Naive thymus-derived CD4-positive, alpha-beta T cell (primary cell): ENCODE results near the gene SWSAP1. TPM values are rescaled to one million over a fixed set of nuclear protein-coding genes. Genes with fewer than 3 reads are reported as not detected.

ENCODE experiments used
- polyA plus RNA-seq, 2 donors: library from polyadenylated mRNA; unstranded; fragments of 300-500 nt; fragmentation: Illumina TruSeq; gene quantifications; one replicate each; pipeline ENCODE4 v1.2.3, GENCODE V29; 2021
- total RNA-seq, 6 experiments: library from RNA in 5 of 6; stranded (reverse) in 5 of 6; gene quantifications; 1 replicate in 5 of 6; 2 replicates in 1 of 6; pipeline ENCODE4 v1.2.3 and lab custom pipeline; 2021 to 2026

SWSAP1 gene
- total and polyA plus RNA-seq, 7 experiments from 2014 or later: 3.4 to 7.3 (median 4.1) TPM

Other genes with a start within 250 kb of the SWSAP1 start
- gene SPC24, start 218.9 kb upstream of the SWSAP1 start, total RNA-seq: 10 to 100 TPM in 1 of 5 experiments, 1 to 10 TPM in 2, under 1 TPM in 2; 0.56 to 45.4 (median 1.9) TPM
- gene SPC24, start 218.9 kb upstream of the SWSAP1 start, polyA plus RNA-seq: under 1 TPM in 1 of 2 donors, not detected in 1; 0.33 TPM
- 1 to 10 TPM in 1 of 5 experiments, under 1 TPM in 4; 0.32 to 2.9 (median 0.53) TPM for gene KANK2, start 177.1 kb upstream of the SWSAP1 start, total RNA-seq
- gene KANK2, start 177.1 kb upstream of the SWSAP1 start, polyA plus RNA-seq: not detected
- not detected for gene ANGPTL8, start 135.0 kb upstream of the SWSAP1 start, total RNA-seq
- gene ANGPTL8, start 135.0 kb upstream of the SWSAP1 start, polyA plus RNA-seq: not detected
- gene DOCK6, start 112.1 kb upstream of the SWSAP1 start, total RNA-seq: 1 to 10 TPM in 2 of 5 experiments, under 1 TPM in 1, not detected in 2; 0.73 to 5.2 (median 1.5) TPM
- gene DOCK6, start 112.1 kb upstream of the SWSAP1 start, polyA plus RNA-seq: not detected
- not detected for gene TSPAN16, start 78.5 kb upstream of the SWSAP1 start, total RNA-seq
- gene TSPAN16, start 78.5 kb upstream of the SWSAP1 start, polyA plus RNA-seq: not detected
- 10 to 100 TPM in 2 of 5 experiments, 1 to 10 TPM in 3; 7.4 to 38.2 (median 8.8) TPM for gene RAB3D, start 35.0 kb upstream of the SWSAP1 start, total RNA-seq
- gene RAB3D, start 35.0 kb upstream of the SWSAP1 start, polyA plus RNA-seq: 1 to 10 TPM; 1.4 to 2.3 TPM
- 10 to 100 TPM; 19.5 to 36.7 (median 29.5) TPM for gene TMEM205, start 28.4 kb upstream of the SWSAP1 start, total RNA-seq
- gene TMEM205, start 28.4 kb upstream of the SWSAP1 start, polyA plus RNA-seq: 10 to 100 TPM; 66.7 to 81.0 TPM
- 10 to 100 TPM; 17.6 to 87.4 (median 84.3) TPM for gene CCDC159, start 28.1 kb upstream of the SWSAP1 start, total RNA-seq
- 10 to 100 TPM in 1 of 2 donors, 1 to 10 TPM in 1; 10.0 to 19.6 TPM for gene CCDC159, start 28.1 kb upstream of the SWSAP1 start, polyA plus RNA-seq
- gene PLPPR2, start 19.2 kb upstream of the SWSAP1 start, total RNA-seq: 10 to 100 TPM in 4 of 5 experiments, 1 to 10 TPM in 1; 2.6 to 31.0 (median 13.7) TPM
- 1 to 10 TPM in 1 of 2 donors, under 1 TPM in 1; 0.92 to 1.0 TPM for gene PLPPR2, start 19.2 kb upstream of the SWSAP1 start, polyA plus RNA-seq
- gene EPOR, start 9.6 kb downstream of the SWSAP1 start, total RNA-seq: 1 to 10 TPM; 5.1 to 9.5 (median 8.4) TPM
- 10 to 100 TPM in 1 of 2 donors, 1 to 10 TPM in 1; 5.9 to 14.8 TPM for gene EPOR, start 9.6 kb downstream of the SWSAP1 start, polyA plus RNA-seq
- not detected for gene RGL3, start 44.6 kb downstream of the SWSAP1 start, total RNA-seq
- gene RGL3, start 44.6 kb downstream of the SWSAP1 start, polyA plus RNA-seq: not detected
- not detected for gene ODAD3, start 60.5 kb downstream of the SWSAP1 start, total RNA-seq
- not detected for gene ODAD3, start 60.5 kb downstream of the SWSAP1 start, polyA plus RNA-seq
- gene PRKCSH, start 61.0 kb downstream of the SWSAP1 start, total RNA-seq: 100 to 1,000 TPM; 254 to 332 (median 288) TPM
- gene PRKCSH, start 61.0 kb downstream of the SWSAP1 start, polyA plus RNA-seq: 10 to 100 TPM; 30.6 to 53.9 TPM
- under 1 TPM in 1 of 5 experiments, not detected in 4; 0.19 TPM for gene ELAVL3, start 106.4 kb downstream of the SWSAP1 start, total RNA-seq
- not detected for gene ELAVL3, start 106.4 kb downstream of the SWSAP1 start, polyA plus RNA-seq
- 10 to 100 TPM; 10.0 to 23.9 (median 22.0) TPM for gene ZNF653, start 131.2 kb downstream of the SWSAP1 start, total RNA-seq
- 1 to 10 TPM; 1.7 to 4.6 TPM for gene ZNF653, start 131.2 kb downstream of the SWSAP1 start, polyA plus RNA-seq
- gene ECSIT, start 154.5 kb downstream of the SWSAP1 start, total RNA-seq: 10 to 100 TPM; 25.8 to 50.3 (median 32.5) TPM
- gene ECSIT, start 154.5 kb downstream of the SWSAP1 start, polyA plus RNA-seq: 10 to 100 TPM; 36.0 to 46.2 TPM
- gene CNN1, start 164.2 kb downstream of the SWSAP1 start, total RNA-seq: not detected
- gene CNN1, start 164.2 kb downstream of the SWSAP1 start, polyA plus RNA-seq: not detected
- gene ELOF1, start 184.6 kb downstream of the SWSAP1 start, total RNA-seq: 10 to 100 TPM; 34.0 to 59.8 (median 41.9) TPM
- gene ELOF1, start 184.6 kb downstream of the SWSAP1 start, polyA plus RNA-seq: 10 to 100 TPM; 80.0 to 95.5 TPM
- 10 to 100 TPM; 17.4 to 29.6 (median 23.9) TPM for gene ACP5, start 203.0 kb downstream of the SWSAP1 start, total RNA-seq
- 10 to 100 TPM; 14.7 to 21.5 TPM for gene ACP5, start 203.0 kb downstream of the SWSAP1 start, polyA plus RNA-seq
- 10 to 100 TPM in 3 of 5 experiments, 1 to 10 TPM in 2; 5.2 to 15.4 (median 12.3) TPM for gene ZNF627, start 222.8 kb downstream of the SWSAP1 start, total RNA-seq
- gene ZNF627, start 222.8 kb downstream of the SWSAP1 start, polyA plus RNA-seq: 10 to 100 TPM; 10.7 to 12.3 TPM